HG02943 (cell line): ENCODE results near the gene UMODL1.
"Not testable (repeated sequence)": the region's sequence is repeated elsewhere in the genome, so short reads cannot be mapped to it uniquely, and the experiment has no call there.

Experiments used
- ATAC-seq: cut with Tn5 transposase; IDR thresholded peaks from one replicate; pipeline ENCODE4 v1.9.1; 2021; ENCODE audit warnings: mild to moderate bottlenecking, low read depth, moderate library complexity; ENCODE audit not compliant: unreplicated experiment

UMODL1 gene

GRCh38 chr21:42077685-42078238 is 6.6 kb downstream of the UMODL1 start:
- peak; percentile 68 for ATAC-seq

- ATAC-seq, result not testable (repeated sequence)
These were observed 7.3 kb downstream of the UMODL1 start for GRCh38 chr21:42078247-42079007.

GRCh38 chr21:42079008-42079938 is 8.2 kb downstream of the UMODL1 start:
- ATAC-seq, result no peak

- no peak for ATAC-seq
These were observed 9.0 kb downstream of the UMODL1 start for GRCh38 chr21:42079939-42080787.

GRCh38 chr21:42080788-42081083 is 9.6 kb downstream of the UMODL1 start:
- ATAC-seq, result no peak

- no peak for ATAC-seq
These were observed 10.0 kb downstream of the UMODL1 start for GRCh38 chr21:42081138-42081537.

GRCh38 chr21:42081931-42082381 is 10.8 kb downstream of the UMODL1 start:
- no peak for ATAC-seq

- no peak for ATAC-seq
These were observed 11.6 kb downstream of the UMODL1 start for GRCh38 chr21:42082501-42083360.

- ATAC-seq, result no peak
These were observed 12.2 kb downstream of the UMODL1 start for GRCh38 chr21:42083361-42083690.

- ATAC-seq, result no peak
These were observed 13.0 kb downstream of the UMODL1 start for GRCh38 chr21:42084079-42084478.

GRCh38 chr21:42085246-42086077 is 14.3 kb downstream of the UMODL1 start:
- ATAC-seq, result no peak

GRCh38 chr21:42086969-42087368 is 15.9 kb downstream of the UMODL1 start:
- no peak for ATAC-seq

GRCh38 chr21:42088148-42088547 is 17.0 kb downstream of the UMODL1 start:
- no peak for ATAC-seq

GRCh38 chr21:42088658-42089057 is 17.5 kb downstream of the UMODL1 start:
- ATAC-seq, result no peak

- ATAC-seq, result no peak
These were observed 18.0 kb downstream of the UMODL1 start for GRCh38 chr21:42089093-42089631.

GRCh38 chr21:42089665-42090310 is 18.7 kb downstream of the UMODL1 start:
- ATAC-seq, result no peak

GRCh38 chr21:42091899-42092508 is 20.9 kb downstream of the UMODL1 start:
- no peak for ATAC-seq

GRCh38 chr21:42092771-42093170 is 21.7 kb downstream of the UMODL1 start:
- ATAC-seq, result no peak
